GM21367 (cell line): ENCODE measurements around the gene RSRC1.
"Not testable (repeated sequence)": the region's sequence is repeated elsewhere in the genome, so short reads cannot be mapped to it uniquely, and the experiment has no call there.

Experiments used
- ATAC-seq: cut with Tn5 transposase; IDR thresholded peaks from one replicate; pipeline ENCODE4 v1.9.1; 2021; ENCODE audit not compliant: unreplicated experiment

The RSRC1 gene

GRCh38 chr3:158109804-158110657 lies at the start of gene RSRC1:
Gene RSRC1, plus strand, starts transcription at chr3:158110089. Its CDS starts 12,016 bp downstream, at chr3:158122105.
- ATAC-seq, result peak; percentile 87

DNA sequence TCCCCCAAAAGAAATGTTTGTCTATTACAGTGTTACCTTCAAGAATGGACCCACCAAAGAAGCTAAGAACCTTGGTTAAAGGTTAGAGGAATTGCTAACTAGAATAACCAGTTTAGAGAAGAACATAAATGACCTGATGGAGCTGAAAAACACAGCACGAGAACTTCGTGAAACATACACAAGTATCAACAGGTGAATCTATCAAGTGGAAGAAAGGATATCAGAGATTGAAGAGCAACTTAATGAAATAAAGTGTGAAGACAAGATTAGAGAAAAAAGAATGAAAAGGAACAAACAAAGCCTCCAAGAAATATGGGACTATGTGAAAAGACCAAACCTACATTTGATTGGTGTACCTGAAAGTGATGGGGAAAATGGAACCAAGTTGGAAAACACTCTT lies 44.3 kb upstream of the RSRC1 start:
- not testable (repeated sequence) for ATAC-seq

DNA sequence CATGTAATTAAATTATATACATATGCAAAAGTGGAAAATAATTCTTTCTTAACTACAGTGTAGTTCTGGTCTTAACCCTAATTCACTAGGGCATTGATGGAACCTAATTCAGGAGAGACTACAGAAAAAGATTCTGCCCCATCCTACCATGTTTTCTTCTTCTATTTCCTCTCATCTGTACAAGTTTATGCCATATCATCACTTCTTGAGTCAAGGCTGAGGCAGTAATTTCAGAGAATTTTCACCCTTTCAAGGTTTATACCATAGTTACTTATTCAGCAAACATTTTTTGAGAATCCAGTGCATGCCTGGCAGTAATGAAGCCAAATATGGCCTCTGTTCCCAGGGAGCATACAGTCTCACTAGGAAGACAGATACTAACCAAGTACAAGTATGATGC lies 37.1 kb upstream of the RSRC1 start:
- no peak for ATAC-seq

- no peak for ATAC-seq
Measured at GRCh38 chr3:158074591-158074990, 35.3 kb upstream of the RSRC1 start.

- no peak for ATAC-seq
Measured at GRCh38 chr3:158079599-158079998, 30.3 kb upstream of the RSRC1 start.

- no peak for ATAC-seq
Measured at GRCh38 chr3:158084651-158085050, 25.2 kb upstream of the RSRC1 start.

GRCh38 chr3:158085358-158085757 lies 24.5 kb upstream of the RSRC1 start:
- ATAC-seq, result no peak

GRCh38 chr3:158085931-158086330 lies 24.0 kb upstream of the RSRC1 start:
- no peak for ATAC-seq

DNA sequence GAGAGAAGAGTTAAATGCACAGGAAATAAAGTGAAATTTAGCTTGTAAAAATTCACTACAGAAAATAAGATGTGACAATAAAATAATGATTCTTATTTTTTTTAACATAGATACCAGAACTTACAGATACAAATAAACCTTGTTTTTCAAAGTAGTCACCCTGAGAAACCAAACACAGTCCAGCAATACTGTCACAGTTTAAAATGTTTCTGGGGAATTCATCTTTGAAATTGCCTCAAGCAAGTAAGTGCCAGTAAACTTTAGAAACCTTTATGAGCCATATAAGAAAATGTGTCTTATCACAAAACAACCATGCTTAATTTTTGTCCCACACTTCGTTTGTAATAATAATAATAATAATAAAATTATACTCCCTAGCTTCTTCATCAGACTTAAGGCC lies 23.5 kb upstream of the RSRC1 start:
- no peak for ATAC-seq

GRCh38 chr3:158086776-158087175 lies 23.1 kb upstream of the RSRC1 start:
- ATAC-seq, result no peak

DNA sequence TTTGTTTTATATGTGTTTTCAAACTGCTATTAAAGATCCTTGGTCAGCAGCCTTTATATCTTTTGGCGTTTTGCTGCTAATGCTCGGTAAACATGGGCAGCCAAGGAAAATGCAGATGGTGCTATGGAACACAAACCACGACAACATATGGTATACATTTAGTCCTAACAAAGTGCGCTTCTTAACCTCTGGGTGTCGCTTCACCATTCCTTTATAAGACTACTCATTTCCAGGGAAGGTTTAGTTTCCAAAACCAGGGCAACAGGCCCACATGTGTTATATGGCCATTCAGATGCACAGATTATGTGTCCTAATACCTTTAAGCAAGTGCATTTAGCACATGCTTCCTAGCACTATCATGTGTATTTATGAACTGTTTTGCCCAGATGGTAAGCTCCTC lies 18.4 kb upstream of the RSRC1 start:
- no peak for ATAC-seq

DNA sequence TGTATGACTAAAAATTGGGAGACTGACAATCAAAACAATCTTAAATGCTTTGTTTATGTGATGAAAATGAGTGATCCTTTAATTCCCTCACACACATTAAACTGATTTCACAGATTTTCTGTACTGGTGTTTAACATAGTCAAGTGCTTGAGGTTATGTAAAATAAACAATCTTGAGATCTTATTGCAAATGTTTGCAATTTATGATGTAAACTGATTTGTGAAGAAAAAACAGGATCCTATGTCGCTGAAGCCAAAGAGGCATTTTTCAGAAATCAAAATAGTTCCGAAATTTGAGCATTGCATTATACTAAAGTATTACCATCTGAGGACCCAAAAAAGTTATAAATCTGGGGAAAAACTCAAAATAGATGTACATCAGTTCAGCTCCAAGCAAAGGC lies 16.4 kb upstream of the RSRC1 start:
- ATAC-seq, result no peak

- ATAC-seq, result no peak
Measured at GRCh38 chr3:158094235-158095110, 15.4 kb upstream of the RSRC1 start.

DNA sequence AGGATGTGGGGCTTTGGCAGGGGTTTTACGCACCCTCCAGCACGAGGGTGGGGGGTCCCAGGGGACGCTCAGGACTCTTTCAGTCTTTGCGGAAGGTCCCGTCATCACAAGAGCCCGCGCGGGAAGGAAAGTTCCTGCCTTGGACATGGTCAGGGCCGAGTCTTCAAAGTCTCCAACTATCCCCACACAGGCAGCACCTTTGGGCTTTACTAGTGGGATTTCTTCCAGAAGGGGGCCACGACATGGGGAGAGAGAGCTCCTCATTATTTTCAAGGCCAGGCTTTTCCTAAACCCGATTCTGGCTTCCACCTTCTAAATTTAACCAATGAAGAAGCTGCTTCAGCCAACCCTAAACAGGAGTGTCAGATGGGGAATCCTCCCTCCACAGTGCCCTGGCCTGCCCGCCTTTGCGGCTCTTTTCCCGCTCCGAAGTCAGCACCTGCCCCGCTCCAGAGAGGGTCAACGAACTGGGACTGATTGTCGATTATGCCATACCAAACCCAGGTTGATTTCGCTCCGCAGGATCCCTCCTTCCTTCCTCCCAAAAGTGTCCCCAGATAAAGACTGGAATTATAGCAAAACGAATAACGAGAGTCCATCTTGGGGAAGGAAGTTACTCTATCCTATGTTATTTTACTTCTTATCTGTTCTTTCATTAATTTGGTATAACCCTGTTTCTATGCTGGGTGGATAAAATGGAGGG lies 14.6 kb upstream of the RSRC1 start:
- ATAC-seq, result no peak

DNA sequence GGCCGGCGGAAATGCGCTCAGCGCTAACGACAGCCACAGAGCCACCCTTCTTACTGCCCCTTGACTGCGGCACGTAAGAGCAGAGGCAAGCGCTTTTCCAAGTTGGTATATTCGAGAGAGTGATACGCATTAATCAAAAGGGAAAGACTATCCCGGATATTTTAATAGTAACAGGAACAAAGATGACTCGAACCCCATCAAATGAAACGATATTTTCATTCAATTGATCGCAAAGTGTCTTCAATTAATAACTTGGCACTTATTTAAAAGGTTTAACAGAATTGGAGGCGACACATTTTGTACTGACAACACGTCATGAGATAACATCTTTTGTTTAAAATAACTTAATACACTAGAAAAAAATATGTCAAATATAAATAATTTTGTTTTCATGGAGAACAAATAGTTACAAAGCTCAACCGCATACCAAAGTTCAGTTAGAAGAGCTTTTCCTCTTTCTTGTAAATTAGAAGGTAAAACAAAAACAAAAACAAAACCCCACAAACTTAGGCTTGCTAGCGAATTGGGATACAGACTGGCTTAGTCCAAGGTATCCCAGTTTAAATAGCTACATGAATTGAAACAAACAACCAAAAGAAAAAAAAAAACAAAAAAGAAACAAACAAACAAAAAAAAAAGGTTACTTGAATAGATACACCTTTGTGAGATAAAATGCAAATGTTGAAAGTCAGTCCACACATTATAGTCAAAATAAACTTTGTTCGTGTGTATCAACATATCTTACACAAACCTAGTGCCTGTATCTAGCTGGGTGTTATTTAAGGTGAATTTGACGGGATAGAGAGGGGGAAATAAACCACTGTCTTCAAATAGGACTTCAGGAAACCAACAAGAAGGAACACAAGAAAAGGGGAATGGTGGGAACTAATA lies 13.8 kb upstream of the RSRC1 start:
- no peak for ATAC-seq

DNA sequence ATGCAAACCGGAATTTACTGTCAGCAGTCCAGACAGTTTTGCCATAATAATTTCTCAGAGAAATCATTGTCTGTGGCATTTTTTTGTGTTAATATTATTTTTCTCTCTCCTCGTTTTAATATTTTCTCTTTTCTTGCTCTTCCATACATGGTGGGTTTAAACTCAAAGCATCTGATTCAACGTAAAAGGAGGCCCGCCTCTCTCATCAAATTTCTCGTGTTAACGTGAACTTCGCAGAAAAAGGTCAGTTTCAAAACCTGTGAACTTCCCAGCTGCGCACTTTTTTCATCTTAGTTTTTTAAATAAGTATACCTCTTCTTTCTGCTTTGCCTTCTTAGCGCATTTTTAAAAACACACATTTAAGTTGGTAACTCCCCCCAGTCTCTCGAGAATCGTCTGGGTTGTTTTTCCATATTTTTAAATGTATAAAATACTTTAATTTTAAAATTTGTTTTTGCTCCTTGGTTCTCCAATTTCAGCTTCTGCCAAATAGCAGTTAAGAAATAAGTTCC lies 12.8 kb upstream of the RSRC1 start:
- ATAC-seq, result no peak

- peak; percentile 94 for ATAC-seq
Measured at GRCh38 chr3:158097593-158098308, 12.1 kb upstream of the RSRC1 start.

DNA sequence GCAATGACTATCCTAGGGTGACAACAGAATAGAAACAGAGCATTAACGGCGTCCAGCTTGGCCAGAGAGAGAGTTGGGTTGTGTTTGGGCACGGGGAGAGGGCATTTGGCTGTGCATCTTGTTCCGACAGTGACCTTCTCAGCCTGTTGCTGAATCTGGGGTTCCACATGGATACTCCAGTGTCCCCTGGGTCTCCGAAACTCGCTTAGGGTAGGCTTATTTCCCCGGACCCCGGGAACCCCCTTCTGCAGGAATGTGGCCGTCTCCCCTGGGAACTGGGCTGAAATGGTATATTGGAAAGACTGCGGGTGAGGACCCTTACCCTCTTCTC lies 11.6 kb upstream of the RSRC1 start:
- no peak for ATAC-seq

- ATAC-seq, result no peak
Measured at GRCh38 chr3:158098834-158099424, 11.0 kb upstream of the RSRC1 start.
